H9 (cell line): ENCODE results near the gene SF1. TPM values are rescaled to one million over a fixed set of nuclear protein-coding genes. Genes with fewer than 3 reads are reported as not detected.

Experiments used
- DNase-seq: peaks from one replicate; pipeline ENCODE4 v3.0.0-alpha.2; 2017
- H2AFZ ChIP-seq: one replicate; pipeline ENCODE4 v1.6.1; 2013; ENCODE audit warnings: mild to moderate bottlenecking, low read length, control low read depth, moderate library complexity
- H2AK5ac ChIP-seq: 2 replicates; pipeline ENCODE4 v1.6.1; 2013; ENCODE audit warnings: low read length, control low read depth, mixed read lengths; ENCODE audit not compliant: insufficient read length
- H2BK120ac ChIP-seq: one replicate; pipeline ENCODE4 v1.6.1; 2013; ENCODE audit warnings: low read depth, mild to moderate bottlenecking, low read length, control low read depth, inconsistent platforms; ENCODE audit not compliant: poor library complexity, severe bottlenecking
- H2BK12ac ChIP-seq: 2 replicates; pipeline ENCODE4 v1.6.1; 2013; ENCODE audit warnings: low read length, control low read depth, mixed read lengths, low read depth; ENCODE audit not compliant: insufficient read length
- H2BK15ac ChIP-seq: 2 replicates; pipeline ENCODE4 v1.6.1; 2013; ENCODE audit warnings: low read depth, low read length, control low read depth
- H2BK20ac ChIP-seq: one replicate; pipeline ENCODE4 v1.6.1; 2013; ENCODE audit warnings: low read depth, mild to moderate bottlenecking, low read length, control low read depth, inconsistent platforms; ENCODE audit not compliant: poor library complexity, severe bottlenecking
- H2BK5ac ChIP-seq: 2 replicates; pipeline ENCODE4 v1.6.1; 2013; ENCODE audit warnings: low read length, control low read depth, mixed read lengths; ENCODE audit not compliant: insufficient read length
- H3K14ac ChIP-seq: 2 replicates; pipeline ENCODE4 v1.6.1; 2013; ENCODE audit warnings: low read length, control low read depth; ENCODE audit not compliant: insufficient read depth
- H3K18ac ChIP-seq: 2 replicates; pipeline ENCODE4 v1.6.1; 2013; ENCODE audit warnings: low read depth, mild to moderate bottlenecking, mixed read lengths, low read length, control low read depth; ENCODE audit not compliant: insufficient read length
- H3K23ac ChIP-seq: 2 replicates; pipeline ENCODE4 v1.6.1; 2013; ENCODE audit warnings: low read length, control low read depth, mixed read lengths, low read depth; ENCODE audit not compliant: insufficient read length
- H3K23me2 ChIP-seq: 2 replicates; pipeline ENCODE4 v1.6.1; 2013; ENCODE audit warnings: low read depth, mild to moderate bottlenecking, mixed read lengths, low read length, control low read depth; ENCODE audit not compliant: insufficient read length, poor library complexity, severe bottlenecking
- H3K27ac ChIP-seq: 2 replicates; pipeline ENCODE4 v1.5.1; 2013; ENCODE audit warnings: low read length, control low read depth, mixed read lengths, low read depth; ENCODE audit not compliant: insufficient read length
- H3K27me3 ChIP-seq: 2 replicates; pipeline ENCODE4 v1.6.1; 2013; ENCODE audit warnings: low read length, control low read depth, inconsistent platforms; ENCODE audit not compliant: insufficient read depth
- H3K4ac ChIP-seq: 2 replicates; pipeline ENCODE4 v1.6.1; 2013; ENCODE audit warnings: low read depth, mild to moderate bottlenecking, control low read depth, inconsistent platforms, low read length, moderate library complexity
- H3K4me1 ChIP-seq: 2 replicates; pipeline ENCODE4 v1.6.1; 2013; ENCODE audit warnings: low read length, control low read depth, inconsistent platforms; ENCODE audit not compliant: insufficient read depth
- H3K4me2 ChIP-seq: 2 replicates; pipeline ENCODE4 v1.6.1; 2013; ENCODE audit warnings: low read length, control low read depth, mixed read lengths; ENCODE audit not compliant: insufficient read length, insufficient read depth
- H3K56ac ChIP-seq: 2 replicates; pipeline ENCODE4 v1.6.1; 2013; ENCODE audit warnings: low read depth, mild to moderate bottlenecking, mixed read lengths, low read length, control low read depth; ENCODE audit not compliant: insufficient read length
- H3K79me1 ChIP-seq: 2 replicates; pipeline ENCODE4 v1.6.1; 2013; ENCODE audit warnings: low read depth, mild to moderate bottlenecking, moderate library complexity, low read length, control low read depth, inconsistent platforms; ENCODE audit not compliant: insufficient read depth, poor library complexity, severe bottlenecking
- H3K79me2 ChIP-seq: 2 replicates; pipeline ENCODE4 v1.6.1; 2013; ENCODE audit warnings: low read length, control low read depth, inconsistent platforms; ENCODE audit not compliant: insufficient read depth
- H3K9ac ChIP-seq: 2 replicates; pipeline ENCODE4 v1.6.1; 2013; ENCODE audit warnings: low read length, control low read depth, mixed read lengths; ENCODE audit not compliant: insufficient read length; ENCODE audit errors: extremely low read depth
- H3K9me3 ChIP-seq: one replicate; pipeline ENCODE4 v1.6.1; 2013; ENCODE audit warnings: low read depth, low read length, inconsistent platforms; ENCODE audit not compliant: control insufficient read depth
- H3T11ph ChIP-seq: one replicate; pipeline ENCODE4 v1.6.1; 2013; ENCODE audit warnings: mild to moderate bottlenecking, low read length, control low read depth, inconsistent platforms
- H4K20me1 ChIP-seq: one replicate; pipeline ENCODE4 v1.6.1; 2013; ENCODE audit not compliant: control insufficient read depth, insufficient read length, insufficient read depth
- H4K5ac ChIP-seq: 2 replicates; pipeline ENCODE4 v1.6.1; 2013; ENCODE audit warnings: low read depth, mild to moderate bottlenecking, mixed read lengths, low read length, control low read depth; ENCODE audit not compliant: insufficient read length
- H4K8ac ChIP-seq: replicated peaks from 2 replicates; pipeline ENCODE4 v1.6.1; 2013; ENCODE audit warnings: low read length, control low read depth, mixed read lengths, low read depth; ENCODE audit not compliant: insufficient read length
- H4K91ac ChIP-seq: 2 replicates; pipeline ENCODE4 v1.6.1; 2013; ENCODE audit warnings: low read depth, mild to moderate bottlenecking, moderate library complexity, mixed read lengths, low read length, control low read depth; ENCODE audit not compliant: insufficient read length
- H3K27ac Mint-ChIP-seq, 3 experiments: 2 replicates in 2 of 3; 3 replicates in 1 of 3; pipeline ENCODE4 v1.8.0; 2020 to 2021; ENCODE audit warnings: mixed read lengths in 3 of 3, mild to moderate bottlenecking in 1 of 3, moderate library complexity in 1 of 3
- H3K27me3 Mint-ChIP-seq: 2 replicates; pipeline ENCODE4 v1.8.0; 2021; ENCODE audit warnings: low read depth, mild to moderate bottlenecking, moderate library complexity, mixed read lengths
- H3K36me3 Mint-ChIP-seq, 3 experiments: 2 replicates in 2 of 3; 3 replicates in 1 of 3; pipeline ENCODE4 v1.8.0; 2020 to 2021; ENCODE audit warnings: low read depth in 3 of 3, mixed read lengths in 3 of 3; ENCODE audit not compliant: insufficient read depth in 1 of 3
- H3K4me1 Mint-ChIP-seq, 2 experiments: 2 replicates each; pipeline ENCODE4 v1.8.0; 2020; ENCODE audit warnings: mixed read lengths in 2 of 2
- H3K4me3 Mint-ChIP-seq, 2 experiments: 2 replicates in 1 of 2; 3 replicates in 1 of 2; pipeline ENCODE4 v1.8.0; 2020 to 2021; ENCODE audit warnings: mild to moderate bottlenecking in 2 of 2, mixed read lengths in 2 of 2, moderate library complexity in 1 of 2
- H3K9me3 Mint-ChIP-seq, 2 experiments: 2 replicates in 1 of 2; 3 replicates in 1 of 2; pipeline ENCODE4 v1.8.0; 2020; ENCODE audit warnings: mild to moderate bottlenecking in 2 of 2, mixed read lengths in 2 of 2, moderate library complexity in 1 of 2
- CTCF ChIP-seq: fragments of 200-600 bp; sonication (generic); conservative IDR thresholded peaks from 3 replicates; pipeline ENCODE4 v1.8.0; 2021; ENCODE audit warnings: antibody characterized with exemption, mild to moderate bottlenecking
- WGBS: extraction: QIAGEN DNeasy Blood & Tissue Kit; methylation state at CpG from one replicate; pipeline ENCODE4 v1.1.7; 2013; ENCODE audit warnings: missing lambda C conversion rate, low lambda C conversion rate, mixed read lengths; ENCODE audit not compliant: insufficient read length; ENCODE audit errors: extremely low coverage; 5-methylcytosine and 5-hydroxymethylcytosine counted together
- total RNA-seq: library from RNA; stranded (reverse); gene quantifications from 2 replicates; pipeline ENCODE4 v1.2.1, GENCODE V29; 2021

SF1 gene
- total RNA-seq, 1 experiment from 2014 or later, result 528 TPM

GRCh38 chr11:64734811-64735724, 43.3 kb downstream of the SF1 start:
- TF ChIP-seq CTCF, result no peak
- H3K9ac ChIP-seq, result no peak overlapping the region
- WGBS, result no CpG with 5 or more reads among the region's 23 CpGs
- H3K79me1 ChIP-seq, result no peaks in the 10 kb centered on the region
- Mint-ChIP-seq H3K27me3 (peaks cover 23% of the 10 kb centered on the region), H3K9me3 (no peaks in the 10 kb centered on the region), H3K4me1 (peaks cover 26 to 36% of the 10 kb centered on the region in 2 experiments), H3K27ac (0 out of 7 replicates have a peak overlapping the region, but pooled peaks of 1 of the 3 experiments have one; percentile 38), H3K4me3 (no peak overlapping the region), H3K36me3 (peaks cover 3 to 17% (median 5%) of the 10 kb centered on the region in 3 experiments; a peak in 5 of 7 replicates)
- no peak overlapping the region for H3K27ac ChIP-seq
- no peak overlapping the region for H2BK20ac ChIP-seq
- H2BK120ac ChIP-seq, result no peak overlapping the region
- H4K20me1 ChIP-seq, result no peaks in the 10 kb centered on the region
- H3K14ac ChIP-seq, result no peak overlapping the region
- H2BK12ac ChIP-seq, result no peak overlapping the region
- H3K27me3 ChIP-seq, result no peaks in the 10 kb centered on the region
- peaks cover 3% of the 10 kb centered on the region; the same call in 1 of the 2 replicates for H3K4me1 ChIP-seq
- H3K18ac ChIP-seq, result no peak overlapping the region
- no peak overlapping the region for H3K4me2 ChIP-seq
- H2BK15ac ChIP-seq, result no peak overlapping the region
- no peak overlapping the region for H3K4ac ChIP-seq
- H3K23me2 ChIP-seq, result no peaks in the 10 kb centered on the region
- no peak overlapping the region for H2AK5ac ChIP-seq
- H3T11ph ChIP-seq, result no peak overlapping the region
- H4K91ac ChIP-seq, result no peak overlapping the region
- no peak for DNase-seq
- no peaks in the 10 kb centered on the region for H3K9me3 ChIP-seq
- H4K8ac ChIP-seq, result no peak overlapping the region
- no peak overlapping the region for H3K23ac ChIP-seq
- no peak overlapping the region for H4K5ac ChIP-seq
- no peak overlapping the region for H2BK5ac ChIP-seq
- H3K56ac ChIP-seq, result no peak overlapping the region
- no peak overlapping the region for H2AFZ ChIP-seq
- no peaks in the 10 kb centered on the region for H3K79me2 ChIP-seq
